GM18520 (cell line): Measurements from ENCODE around the gene ARL6IP5.
A peak's percentile ranks its signal among the peaks of the same experiment; 100 is the strongest.

ENCODE experiments used
- ATAC-seq: cut with Tn5 transposase; IDR thresholded peaks from one replicate; pipeline ENCODE4 v1.9.1; 2021; ENCODE audit not compliant: unreplicated experiment

The ARL6IP5 gene

GRCh38 chr3:69084326-69085167 is at the start of gene ARL6IP5:
TSS of gene ARL6IP5 (plus strand) at chr3:69084937. CDS start at chr3:69085048, 111 bp downstream.
- peak; percentile 34 for ATAC-seq

GRCh38 chr3:69044608-69045007 is 40.1 kb upstream of the ARL6IP5 start:
- ATAC-seq = no peak

- no peak for ATAC-seq
Measured at GRCh38 chr3:69048990-69049389, 35.7 kb upstream of the ARL6IP5 start.

- peak; percentile 98 for ATAC-seq
Measured at GRCh38 chr3:69051756-69052471, 32.8 kb upstream of the ARL6IP5 start, which contains the start of gene TMF1. TSS of gene TMF1 (minus strand) at chr3:69052333. CDS start at chr3:69052086, 247 bp downstream.

GRCh38 chr3:69052472-69052898 is 32.3 kb upstream of the ARL6IP5 start:
- no peak for ATAC-seq

GRCh38 chr3:69058180-69058946 is 26.4 kb upstream of the ARL6IP5 start:
- ATAC-seq = peak; percentile 86

- ATAC-seq = no peak
Measured at GRCh38 chr3:69058947-69059224, 25.9 kb upstream of the ARL6IP5 start.

- ATAC-seq = no peak
Measured at GRCh38 chr3:69059688-69060087, 25.0 kb upstream of the ARL6IP5 start.

GRCh38 chr3:69063636-69064035 is 21.1 kb upstream of the ARL6IP5 start:
- ATAC-seq = no peak

- no peak for ATAC-seq
Measured at GRCh38 chr3:69065318-69065964, 19.3 kb upstream of the ARL6IP5 start.

- ATAC-seq = no peak
Measured at GRCh38 chr3:69066121-69066520, 18.6 kb upstream of the ARL6IP5 start.

- no peak for ATAC-seq
Measured at GRCh38 chr3:69072928-69073327, 11.8 kb upstream of the ARL6IP5 start.

- no peak for ATAC-seq
Measured at GRCh38 chr3:69079269-69080159, 5.2 kb upstream of the ARL6IP5 start.

GRCh38 chr3:69080233-69080920 is 4.4 kb upstream of the ARL6IP5 start, which contains the start of gene UBA3:
TSS of gene UBA3 (minus strand) at chr3:69080365. CDS start at chr3:69080353, 12 bp downstream.
- peak; percentile 20 for ATAC-seq

- ATAC-seq = peak; percentile 17
Measured at GRCh38 chr3:69081583-69082262, 3.0 kb upstream of the ARL6IP5 start.

- no peak for ATAC-seq
Measured at GRCh38 chr3:69082361-69082760, 2.4 kb upstream of the ARL6IP5 start.

GRCh38 chr3:69082805-69083204 is 1.9 kb upstream of the ARL6IP5 start:
- peak; percentile 54 for ATAC-seq

- no peak for ATAC-seq
Measured at GRCh38 chr3:69085168-69085832, 563 bp downstream of the ARL6IP5 start.
